ENCODE results near the gene FAM187B. TPM values are rescaled to one million over a fixed set of nuclear protein-coding genes. Genes with fewer than 3 reads are reported as not detected.

The FAM187B gene
- total and polyA plus RNA-seq, 4 donors, result 0.20 to 0.28 TPM; not detected in 2

DNA sequence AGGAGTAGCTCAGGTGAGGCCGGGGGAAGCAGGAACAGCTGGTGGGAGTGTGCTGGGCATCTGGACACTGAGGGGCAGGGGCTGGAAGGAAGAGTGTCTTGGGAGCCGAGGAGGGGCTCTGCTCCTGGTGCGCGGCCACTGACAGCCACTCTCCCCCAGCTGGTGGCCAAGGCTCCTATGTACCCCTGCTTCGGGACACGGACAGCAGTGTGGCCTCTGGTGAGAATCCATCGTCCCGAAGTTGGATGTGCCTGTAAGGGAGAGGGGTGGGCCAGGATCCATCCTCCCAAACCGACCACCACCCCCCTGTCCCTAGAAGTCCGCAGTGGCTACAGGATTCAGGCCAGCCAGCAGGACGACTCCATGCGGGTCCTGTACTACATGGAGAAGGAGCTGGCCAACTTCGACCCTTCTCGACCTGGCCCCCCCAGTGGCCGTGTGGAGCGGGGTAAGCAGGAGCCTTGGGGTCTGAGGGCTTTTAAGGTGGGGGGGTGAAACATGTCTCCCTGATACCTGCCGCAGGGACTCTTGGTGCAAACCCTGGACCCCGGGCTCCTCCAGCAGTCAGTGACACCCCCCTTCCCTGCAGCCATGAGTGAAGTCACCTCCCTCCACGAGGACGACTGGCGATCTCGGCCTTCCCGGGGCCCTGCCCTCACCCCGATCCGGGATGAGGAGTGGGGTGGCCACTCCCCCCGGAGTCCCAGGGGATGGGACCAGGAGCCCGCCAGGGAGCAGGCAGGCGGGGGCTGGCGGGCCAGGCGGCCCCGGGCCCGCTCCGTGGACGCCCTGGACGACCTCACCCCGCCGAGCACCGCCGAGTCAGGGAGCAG is 38.2 kb upstream of the FAM187B start:
- 44 to 57% methylated on average over 30 to 39 of the region's 39 CpGs for WGBS, 2 donors
- DNase-seq, result no peak
- H3K9ac ChIP-seq (ENCODE audit: insufficient read depth in 1 of 2, low read length in 2 of 2), result peak overlapping the region; percentile 3 to 78
- TF ChIP-seq, protein P1, sequence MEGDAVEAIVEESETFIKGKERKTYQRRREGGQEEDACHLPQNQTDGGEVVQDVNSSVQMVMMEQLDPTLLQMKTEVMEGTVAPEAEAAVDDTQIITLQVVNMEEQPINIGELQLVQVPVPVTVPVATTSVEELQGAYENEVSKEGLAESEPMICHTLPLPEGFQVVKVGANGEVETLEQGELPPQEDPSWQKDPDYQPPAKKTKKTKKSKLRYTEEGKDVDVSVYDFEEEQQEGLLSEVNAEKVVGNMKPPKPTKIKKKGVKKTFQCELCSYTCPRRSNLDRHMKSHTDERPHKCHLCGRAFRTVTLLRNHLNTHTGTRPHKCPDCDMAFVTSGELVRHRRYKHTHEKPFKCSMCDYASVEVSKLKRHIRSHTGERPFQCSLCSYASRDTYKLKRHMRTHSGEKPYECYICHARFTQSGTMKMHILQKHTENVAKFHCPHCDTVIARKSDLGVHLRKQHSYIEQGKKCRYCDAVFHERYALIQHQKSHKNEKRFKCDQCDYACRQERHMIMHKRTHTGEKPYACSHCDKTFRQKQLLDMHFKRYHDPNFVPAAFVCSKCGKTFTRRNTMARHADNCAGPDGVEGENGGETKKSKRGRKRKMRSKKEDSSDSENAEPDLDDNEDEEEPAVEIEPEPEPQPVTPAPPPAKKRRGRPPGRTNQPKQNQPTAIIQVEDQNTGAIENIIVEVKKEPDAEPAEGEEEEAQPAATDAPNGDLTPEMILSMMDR (IDR thresholded peaks at IDR 0.05; ENCODE audit: control extremely low read depth, extremely low read depth), result no peak
- H3K36me3 ChIP-seq (ENCODE audit: control insufficient read depth in 4 of 4, insufficient read depth in 4 of 4, low read length in 4 of 4), result peaks cover 2 to 21% (median 16%) of the 10 kb centered on the region in 4 donors
- H3K4me3 ChIP-seq, result peak overlapping the region; percentile 74
- H3K9me3 ChIP-seq (ENCODE audit: control insufficient read depth in 4 of 4, insufficient read depth in 3 of 4, low read length in 3 of 4), result no peaks in the 10 kb centered on the region
- no peaks in the 10 kb centered on the region for H3K27me3 ChIP-seq (ENCODE audit: control insufficient read depth in 3 of 3, insufficient read depth in 3 of 3, low read length in 2 of 3)
- no peak for ATAC-seq (ENCODE audit: insufficient read depth, low FRiP score)
- peak overlapping the region; percentile 93 to 97 for H3K27ac ChIP-seq (ENCODE audit: low read depth in 1 of 2, low read length in 1 of 2)
- H3K4me1 ChIP-seq (ENCODE audit: control insufficient read depth in 5 of 5, insufficient read depth in 5 of 5, low read length in 5 of 5), result peaks cover 0 to 19% (median 8%) of the 10 kb centered on the region in 5 donors

- Histone ChIP-seq H3K9me3 (ENCODE audit: control insufficient read depth in 4 of 4, insufficient read depth in 3 of 4, low read length in 3 of 4) (no peaks in the 10 kb centered on the region), H3K36me3 (ENCODE audit: control insufficient read depth in 4 of 4, insufficient read depth in 4 of 4, low read length in 4 of 4) (peaks cover 0 to 14% (median 8%) of the 10 kb centered on the region in 4 donors), H3K4me1 (ENCODE audit: control insufficient read depth in 5 of 5, insufficient read depth in 5 of 5, low read length in 5 of 5) (peaks cover 0 to 19% (median 8%) of the 10 kb centered on the region in 5 donors), H3K9ac (ENCODE audit: insufficient read depth in 1 of 2, low read length in 2 of 2) (no peak overlapping the region), H3K27ac (ENCODE audit: low read depth in 1 of 2, low read length in 1 of 2) (peak overlapping the region in 1 of 2 donors; percentile 22), H3K4me3 (no peak overlapping the region), H3K27me3 (ENCODE audit: control insufficient read depth in 3 of 3, insufficient read depth in 3 of 3, low read length in 2 of 3) (no peaks in the 10 kb centered on the region)
- WGBS, 2 donors, result 89 to 92% methylated on average over 10 of the region's 10 CpGs
- ATAC-seq (ENCODE audit: insufficient read depth, low FRiP score), result no peak
- DNase-seq, result no peak
- TF ChIP-seq, protein P1 (IDR thresholded peaks at IDR 0.05; ENCODE audit: control extremely low read depth, extremely low read depth), result no peak
These were observed 37.5 kb upstream of the FAM187B start for GRCh38 chr19:35265900-35266519.

- no peak for ATAC-seq (ENCODE audit: insufficient read depth, low FRiP score)
These were observed 36.8 kb upstream of the FAM187B start for GRCh38 chr19:35265126-35265899.

More at GRCh38 chr19:35265126-35265899, 36.8 kb upstream of the FAM187B start:
- WGBS, 2 donors, result 57 to 63% methylated on average over 6 of the region's 6 CpGs
- no peak overlapping the region for H3K27ac ChIP-seq (ENCODE audit: low read depth in 1 of 2, low read length in 1 of 2)
- H3K4me3 ChIP-seq, result no peak overlapping the region
- H3K9ac ChIP-seq (ENCODE audit: insufficient read depth in 1 of 2, low read length in 2 of 2), result no peak overlapping the region
- peaks cover 0 to 10% (median 2%) of the 10 kb centered on the region in 4 donors for H3K36me3 ChIP-seq (ENCODE audit: control insufficient read depth in 4 of 4, insufficient read depth in 4 of 4, low read length in 4 of 4)
- no peaks in the 10 kb centered on the region for H3K9me3 ChIP-seq (ENCODE audit: control insufficient read depth in 4 of 4, insufficient read depth in 3 of 4, low read length in 3 of 4)
- TF ChIP-seq, protein P1 (IDR thresholded peaks at IDR 0.05; ENCODE audit: control extremely low read depth, extremely low read depth), result no peak
- H3K4me1 ChIP-seq (ENCODE audit: control insufficient read depth in 5 of 5, insufficient read depth in 5 of 5, low read length in 5 of 5), result peaks cover 0 to 19% (median 8%) of the 10 kb centered on the region in 5 donors
- H3K27me3 ChIP-seq (ENCODE audit: control insufficient read depth in 3 of 3, insufficient read depth in 3 of 3, low read length in 2 of 3), result no peaks in the 10 kb centered on the region
- no peak for DNase-seq

Data from lung (tissue), 12 donors.